HG03060 (cell line): ENCODE measurements around the gene CCL25.
A peak's percentile ranks its signal among the peaks of the same experiment; 100 is the strongest.

Experiments used
- ATAC-seq: cut with Tn5 transposase; IDR thresholded peaks from one replicate; pipeline ENCODE4 v1.9.1; 2021; ENCODE audit warnings: low read depth, moderate number of reproducible peaks; ENCODE audit not compliant: unreplicated experiment

CCL25 gene

DNA sequence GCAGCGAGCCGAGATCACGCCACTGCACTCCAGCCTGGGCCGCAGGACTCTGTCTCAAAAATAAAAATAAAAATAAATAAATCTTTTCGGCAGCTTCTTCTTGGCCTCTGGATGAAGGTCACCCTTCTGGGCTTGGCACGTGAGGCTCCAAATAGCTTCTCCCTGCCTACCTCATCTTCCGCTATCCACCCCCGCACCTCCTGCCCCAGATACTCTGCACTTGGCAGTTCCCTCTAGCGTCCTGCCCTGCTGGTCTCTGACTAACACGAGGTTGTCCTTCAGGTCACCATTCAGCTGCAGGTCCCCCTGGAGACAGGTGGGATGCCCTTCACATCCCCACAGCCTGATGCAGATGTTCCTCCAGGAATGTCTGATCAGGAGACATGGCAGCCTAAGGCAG is 8.5 kb upstream of the CCL25 start:
- ATAC-seq: no peak

DNA sequence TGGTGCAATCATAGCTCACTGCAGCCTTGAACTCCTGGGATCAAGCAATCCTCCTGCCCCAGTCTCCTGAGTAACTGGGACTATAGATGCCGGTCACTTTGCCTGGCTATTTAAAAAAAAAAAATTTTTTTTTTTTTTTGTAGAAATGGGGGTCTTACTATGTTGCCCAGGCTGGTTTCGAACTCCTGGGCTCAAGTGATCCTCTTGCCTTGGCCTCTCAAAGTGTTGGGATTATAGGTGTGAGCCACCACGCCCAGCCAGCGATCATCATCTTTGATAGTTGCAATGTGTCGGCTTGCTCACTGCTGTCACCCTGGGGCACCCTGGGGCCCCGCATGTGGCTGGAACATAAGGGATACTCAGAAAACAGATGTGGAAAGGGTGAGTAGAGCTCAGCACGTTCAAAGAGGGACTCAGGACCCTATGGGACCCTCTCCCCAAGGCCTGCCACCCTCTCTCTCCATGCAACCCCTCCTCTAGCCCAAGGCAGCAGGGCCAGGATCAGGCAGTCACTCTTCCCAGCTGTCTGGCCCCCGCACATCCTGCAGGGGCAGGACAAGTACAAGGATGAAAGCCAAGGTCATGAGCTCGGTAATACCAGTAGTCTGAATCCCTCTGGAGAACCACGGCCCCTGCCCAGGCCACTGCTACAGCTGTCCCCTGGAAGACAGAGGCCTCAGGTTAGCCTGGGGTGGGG is 6.5 kb upstream of the CCL25 start:
- no peak for ATAC-seq

DNA sequence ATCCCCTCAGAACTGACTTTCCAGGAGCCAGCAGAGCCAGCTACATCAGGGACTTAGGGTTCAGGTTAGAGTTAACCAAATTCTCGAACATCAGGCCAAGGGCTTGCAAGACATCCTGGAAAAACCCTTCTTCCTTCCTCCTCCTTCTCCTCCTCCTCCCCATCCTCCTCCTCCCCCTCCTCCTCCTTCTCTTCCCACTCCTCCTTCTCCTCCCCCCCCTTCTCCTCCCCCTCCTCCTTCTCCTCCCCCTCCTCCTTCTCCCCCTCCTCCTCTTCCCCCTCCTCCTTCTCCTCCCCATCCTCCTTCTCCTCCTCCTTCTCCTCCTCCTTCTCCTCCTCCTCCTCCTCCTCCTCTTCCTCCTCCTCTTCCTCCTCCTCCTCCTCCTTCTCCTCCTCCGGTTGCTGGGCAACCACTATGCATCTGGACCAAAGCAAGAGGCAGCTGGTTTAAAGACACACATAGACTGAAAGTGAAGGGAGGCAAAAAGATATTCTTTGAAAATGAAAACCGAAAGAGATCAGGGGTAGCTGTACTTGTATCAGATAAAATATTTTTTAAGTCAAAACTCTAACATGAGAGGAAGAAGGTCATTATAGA is 5.9 kb upstream of the CCL25 start:
- ATAC-seq: no peak

DNA sequence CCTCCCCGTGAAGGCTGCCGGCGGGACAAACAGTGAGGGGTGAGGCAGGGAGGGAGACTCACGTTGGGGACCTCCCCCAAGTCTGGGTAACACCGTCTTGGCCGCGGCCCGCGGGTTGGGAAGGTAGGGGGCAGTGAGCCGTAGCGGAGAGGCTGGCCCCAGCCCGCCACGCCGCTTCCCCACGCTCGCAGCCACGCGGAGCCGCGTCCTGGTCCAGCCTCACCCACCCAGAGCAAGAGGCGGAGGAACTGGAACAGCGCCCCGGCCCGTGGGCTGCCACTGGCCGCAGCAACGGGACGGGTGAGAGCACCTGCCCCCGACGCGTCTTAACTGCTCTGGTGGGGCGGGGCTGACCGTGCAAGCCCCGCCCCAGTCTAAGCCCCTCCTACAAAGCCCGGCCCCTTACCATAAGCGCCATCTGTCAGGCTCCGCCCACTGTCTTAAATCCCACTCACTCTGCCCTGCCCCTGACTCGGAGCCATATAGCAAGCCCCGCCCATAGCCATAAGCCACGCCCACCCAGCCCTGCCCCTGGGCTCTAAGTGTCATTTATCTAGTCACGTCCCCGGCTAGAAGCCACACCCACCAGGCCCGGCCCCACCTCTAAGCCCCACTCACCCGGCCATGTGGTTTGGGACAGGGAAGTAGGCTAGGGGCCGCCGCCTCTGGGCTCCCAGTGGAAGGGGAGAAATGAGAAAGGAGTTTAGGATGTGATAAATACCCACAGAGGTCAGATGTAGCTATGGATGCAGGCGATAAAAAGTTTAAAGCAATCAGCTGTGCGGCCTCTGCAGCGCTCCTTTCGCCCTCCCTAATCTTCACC is 2.1 kb upstream of the CCL25 start:
- ATAC-seq: peak; percentile 53

DNA sequence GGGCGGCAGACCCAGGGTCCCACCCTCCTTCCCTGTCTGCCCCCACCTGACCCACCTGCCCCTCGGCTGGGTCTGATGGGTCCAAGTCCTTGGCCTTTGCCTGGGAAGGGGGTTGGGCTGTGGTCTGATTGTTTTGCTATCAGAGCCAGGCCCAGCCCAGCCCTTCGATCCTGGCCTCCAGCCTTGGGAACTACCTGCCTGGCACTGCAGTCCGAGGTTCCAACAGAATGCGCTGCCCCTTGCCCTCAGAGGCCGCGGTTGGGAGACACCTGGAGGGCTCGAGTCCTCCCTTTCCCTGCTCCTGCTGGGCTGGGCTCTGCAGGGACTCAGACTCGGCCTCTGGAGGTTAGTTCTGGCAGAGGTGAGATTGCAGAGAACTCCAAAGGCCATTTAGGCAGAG is 1.6 kb downstream of the CCL25 start:
- ATAC-seq: no peak

DNA sequence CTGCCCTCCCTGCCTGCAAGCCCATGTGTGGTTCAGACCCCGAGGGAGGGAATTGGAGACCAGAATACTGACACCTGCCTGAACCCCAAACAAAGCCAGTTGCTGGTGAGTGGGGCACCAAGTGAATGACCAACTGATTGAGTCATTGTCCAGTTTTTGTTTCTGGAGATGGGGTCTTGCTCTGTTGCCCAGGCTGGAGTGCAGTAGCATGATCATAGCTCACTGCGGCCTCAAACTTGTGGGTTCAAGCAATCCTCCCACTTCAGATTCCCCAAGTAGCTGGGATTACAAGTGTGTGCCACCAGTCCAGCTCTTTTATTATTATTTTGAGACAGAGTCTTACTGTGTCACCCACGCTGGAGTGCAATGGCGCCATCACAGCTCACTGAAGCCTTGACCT is 4.0 kb downstream of the CCL25 start:
- ATAC-seq: no peak

DNA sequence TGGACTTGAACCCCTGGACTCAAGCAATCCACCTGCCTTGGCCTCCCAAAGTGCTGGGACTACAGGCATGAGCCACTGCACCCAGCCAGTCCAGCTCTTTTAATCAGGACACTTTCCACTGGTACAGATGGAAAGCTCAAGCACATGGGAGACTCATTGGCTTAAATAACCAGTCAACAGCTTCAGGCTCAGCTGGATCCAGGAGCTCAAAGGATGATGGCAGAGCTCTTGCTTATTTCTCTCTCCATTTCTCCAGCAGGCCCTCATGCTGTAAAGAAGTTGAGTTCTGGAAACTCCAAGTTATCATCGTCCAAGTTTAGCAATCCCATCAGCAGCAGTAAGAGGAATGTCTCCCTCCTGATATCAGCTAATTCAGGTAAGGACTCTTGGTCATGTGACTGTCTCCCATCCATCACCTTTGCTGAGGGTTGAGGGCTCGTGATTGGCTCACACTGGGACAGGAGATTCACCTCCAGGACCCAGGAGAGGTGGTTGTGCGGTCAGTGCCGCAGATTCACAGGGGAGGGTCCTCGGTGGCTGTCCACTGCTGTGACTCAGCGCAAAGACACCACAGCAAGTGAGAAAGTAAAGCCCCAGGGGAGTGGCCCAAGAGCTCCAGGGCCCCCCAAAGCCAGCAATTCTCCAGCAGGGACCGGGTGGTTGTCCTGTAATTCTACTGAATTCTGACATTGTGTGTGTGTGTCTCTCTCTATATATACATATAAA is 5.1 kb downstream of the CCL25 start:
- no peak for ATAC-seq

DNA sequence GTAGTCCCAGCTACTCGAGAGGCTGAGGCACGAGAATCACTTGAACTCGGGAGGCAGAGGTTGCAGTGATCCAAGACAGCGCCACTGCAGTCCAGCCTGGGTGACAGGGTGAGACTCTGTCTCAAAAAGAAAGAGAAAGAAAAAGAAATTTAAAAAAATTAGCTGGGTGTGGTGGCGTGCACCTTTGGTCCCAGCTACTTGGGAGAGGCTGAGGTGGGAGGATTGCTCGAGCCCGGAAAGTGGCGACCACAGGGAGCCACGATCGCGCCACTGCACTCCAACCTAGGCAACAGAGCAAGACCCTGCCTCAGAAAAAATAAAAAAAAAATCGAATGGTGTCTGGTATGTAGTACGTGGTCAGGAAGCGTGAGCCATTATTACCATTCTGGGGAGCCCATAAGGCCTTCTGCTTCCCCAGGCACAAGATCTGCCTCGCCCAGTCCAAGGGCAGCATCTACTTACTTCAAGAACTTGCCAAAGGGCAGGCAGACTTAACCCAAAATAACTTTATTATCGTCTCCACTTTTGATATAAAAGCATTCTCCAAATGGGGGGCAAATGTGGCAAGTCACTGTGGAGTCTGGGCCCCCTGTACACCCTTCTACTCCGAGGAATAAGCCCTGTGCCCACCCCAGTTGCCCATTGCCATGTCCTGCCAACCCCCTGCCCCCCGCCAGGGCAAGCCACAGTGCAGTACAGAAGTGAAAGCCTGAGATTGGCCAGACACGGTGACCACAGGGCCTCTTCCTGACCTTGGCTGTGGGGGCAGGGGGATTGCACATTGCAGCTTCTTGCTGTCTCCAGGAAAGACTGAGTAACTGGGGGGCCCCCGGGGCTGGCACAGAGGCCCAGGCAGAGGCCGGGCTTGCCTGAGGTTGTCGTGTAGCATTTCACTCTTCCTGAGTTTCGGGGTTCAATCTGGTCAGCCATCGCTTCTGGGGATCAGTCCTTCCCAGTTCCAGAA is 12.6 kb downstream of the CCL25 start:
- ATAC-seq: no peak

DNA sequence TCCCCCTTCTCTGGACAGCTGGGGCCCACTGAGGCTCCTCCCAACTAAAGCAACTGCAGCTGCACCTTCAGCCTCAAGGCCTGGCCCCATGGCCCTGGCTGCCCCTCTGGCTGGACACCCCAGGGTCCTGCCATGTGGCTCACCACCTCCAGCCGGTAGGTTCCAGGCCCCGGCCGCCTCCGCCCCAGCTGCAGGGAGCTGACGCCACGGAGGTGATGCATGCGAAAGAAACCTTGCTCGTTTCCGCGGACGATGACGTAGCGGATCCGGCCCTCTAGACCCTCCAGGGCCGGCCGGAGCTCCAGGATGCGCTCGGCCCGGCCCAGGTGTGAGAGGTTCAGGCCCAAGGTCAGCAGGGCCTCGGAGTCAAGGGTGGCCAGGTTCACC is 13.3 kb downstream of the CCL25 start:
- ATAC-seq: no peak

DNA sequence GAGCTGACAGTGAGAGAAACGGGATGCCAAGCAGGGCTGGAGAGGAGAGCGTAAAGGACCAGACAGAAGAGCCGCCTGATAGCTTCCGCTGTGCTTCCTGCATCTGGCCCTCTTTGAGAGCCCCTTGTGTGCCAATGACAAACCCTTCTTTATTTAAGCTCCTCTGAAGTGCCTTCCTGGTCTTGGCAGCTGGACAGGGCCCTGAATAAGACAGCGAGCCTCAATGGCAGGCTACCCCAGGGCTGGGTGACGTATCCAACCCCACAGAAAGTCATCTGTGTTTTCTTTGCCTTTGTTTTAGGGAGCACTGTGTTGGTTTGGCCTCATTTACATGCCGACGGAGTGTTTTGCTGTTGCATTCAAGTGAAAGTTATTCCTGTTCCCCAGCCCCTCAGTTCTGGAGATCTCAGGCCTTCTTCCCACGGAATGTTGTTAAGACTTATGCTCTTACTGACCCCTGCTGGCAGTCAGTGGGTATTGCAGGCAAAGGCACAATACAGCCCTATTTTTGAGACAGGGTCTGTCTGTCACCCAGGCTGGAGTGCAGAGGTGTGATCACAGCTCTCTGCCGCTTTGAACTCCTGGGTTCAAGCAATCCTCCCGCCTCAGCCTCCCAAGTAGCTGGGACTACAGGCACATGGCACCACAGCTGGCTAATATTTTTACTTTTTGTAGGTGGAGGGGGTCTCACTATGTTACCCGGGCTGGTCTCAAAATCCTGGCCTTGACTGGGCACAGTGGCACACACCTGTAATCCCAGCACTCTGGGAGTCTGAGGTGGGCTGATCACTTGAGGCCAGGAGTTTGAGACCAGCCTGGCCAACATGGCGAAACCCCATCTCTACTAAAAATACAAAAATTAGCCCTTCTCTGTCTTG is 16.8 kb downstream of the CCL25 start:
- ATAC-seq: no peak

DNA sequence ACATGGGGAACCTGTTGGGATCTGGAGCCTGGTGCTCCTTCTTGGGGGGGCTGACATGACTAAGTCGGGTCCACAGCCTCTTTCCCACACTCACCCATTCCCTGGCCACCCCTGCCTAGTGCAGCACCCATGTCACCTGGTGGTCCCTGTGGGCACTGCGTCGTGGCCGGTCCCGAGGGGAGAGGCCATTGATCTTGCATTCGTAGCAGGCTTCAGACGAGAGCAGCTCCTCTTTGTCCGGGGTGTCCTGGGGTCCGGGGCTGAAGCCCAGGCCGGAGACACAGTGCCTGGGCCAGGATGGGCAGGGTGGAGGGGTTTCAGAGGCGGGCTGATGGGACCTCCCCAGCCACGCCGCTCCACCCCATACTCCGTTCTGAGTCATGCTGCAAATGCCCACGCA is 19.4 kb downstream of the CCL25 start:
- ATAC-seq: no peak

DNA sequence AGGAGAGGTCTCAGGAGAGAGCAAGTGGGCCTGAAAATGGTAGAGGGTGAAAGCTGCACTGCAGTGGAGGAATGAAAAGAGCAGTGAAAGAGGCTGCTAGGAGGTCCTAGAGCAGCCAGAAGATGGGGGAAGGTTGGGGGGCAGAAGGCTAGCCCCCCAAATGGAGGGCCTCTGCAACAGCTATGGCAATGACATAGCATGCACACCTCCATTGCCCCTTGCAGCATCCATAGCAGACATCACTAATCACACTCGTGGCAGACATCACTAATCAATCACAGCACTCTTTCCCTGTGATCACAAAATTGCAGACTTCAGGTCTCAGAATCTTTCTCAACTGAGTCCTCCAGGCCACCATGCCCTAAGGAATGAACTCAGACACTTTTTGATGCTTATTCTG is 21.9 kb downstream of the CCL25 start:
- no peak for ATAC-seq

DNA sequence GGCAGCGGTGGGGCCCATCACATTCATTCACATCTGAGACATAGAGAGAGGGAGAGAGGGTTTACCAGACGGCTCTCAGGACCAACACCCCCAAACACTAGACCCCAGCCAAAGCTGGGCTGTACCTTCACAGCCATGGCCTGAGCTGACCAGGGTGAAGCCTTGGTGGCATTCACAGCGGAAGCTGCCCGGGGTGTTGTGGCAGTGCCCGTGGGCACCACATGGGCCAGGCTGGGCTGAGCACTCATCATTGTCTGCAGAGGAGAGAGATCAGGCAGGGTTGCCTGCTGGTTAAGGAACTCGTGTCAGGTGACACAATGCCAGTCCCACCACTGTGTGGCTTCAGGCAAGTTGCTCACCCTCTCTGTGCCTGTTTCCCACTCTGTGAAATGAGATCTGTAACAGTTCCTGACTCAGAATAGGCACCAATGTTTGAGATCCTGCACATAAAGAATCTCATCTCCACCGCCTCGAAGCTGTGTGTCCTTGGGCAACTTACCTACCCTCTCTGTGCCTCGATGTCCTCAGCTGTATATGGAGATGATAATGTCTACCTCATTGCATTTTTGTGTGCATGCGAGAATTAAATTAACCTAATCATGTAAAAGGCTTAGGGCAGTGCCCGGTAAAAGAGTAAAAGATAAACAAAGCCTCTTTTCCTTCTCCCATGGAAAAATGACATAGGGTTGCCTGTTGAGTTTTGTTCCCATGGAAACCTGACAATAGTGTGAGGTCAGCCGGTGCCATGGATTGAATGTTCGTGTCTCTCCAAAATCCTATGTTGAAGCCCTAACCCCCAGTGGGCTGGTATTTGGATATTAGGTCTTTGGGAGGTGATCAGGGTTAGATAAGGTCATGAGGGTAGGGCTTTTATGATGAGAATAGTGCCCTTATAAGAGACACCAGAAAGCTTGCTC is 22.9 kb downstream of the CCL25 start:
- ATAC-seq: no peak

DNA sequence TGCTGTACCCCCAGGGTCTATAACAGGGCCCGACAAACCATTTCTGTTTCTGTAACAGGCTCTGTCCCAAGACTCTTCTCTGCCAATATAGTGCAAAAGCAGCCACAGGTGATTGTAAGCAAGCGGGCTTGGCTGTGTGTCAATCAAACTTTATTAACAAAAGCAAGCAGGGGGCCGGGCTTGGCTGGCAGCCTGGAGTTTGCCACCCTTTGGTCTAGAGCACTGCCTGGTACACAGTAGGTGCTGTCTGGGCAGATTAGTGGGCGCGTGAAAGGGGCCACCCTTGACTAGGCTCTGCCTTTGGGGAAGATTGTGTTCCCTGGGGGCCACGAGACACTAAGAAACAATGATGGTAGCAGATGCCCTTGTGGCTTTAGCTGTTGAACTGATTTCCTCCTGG is 27.4 kb downstream of the CCL25 start:
- ATAC-seq: no peak

DNA sequence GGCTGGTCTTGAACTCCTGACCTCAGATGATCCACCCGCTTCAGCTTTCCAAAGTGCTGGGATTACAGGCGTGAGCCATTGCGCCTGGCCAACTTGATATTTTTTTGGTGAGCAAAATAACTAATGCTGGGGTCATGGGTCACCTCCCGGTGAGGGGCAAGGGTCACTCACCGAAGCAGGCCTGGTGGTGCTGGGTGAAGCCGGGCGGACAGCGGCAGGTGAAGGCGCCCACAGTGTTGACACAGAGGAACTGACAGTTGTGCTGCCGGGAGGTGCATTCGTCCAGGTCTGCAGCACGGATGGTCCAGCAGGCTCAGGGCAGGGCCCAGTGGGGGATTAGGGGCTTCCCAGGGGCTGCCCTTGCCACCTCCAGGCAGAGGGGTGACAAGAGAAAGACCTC is 28.3 kb downstream of the CCL25 start:
- no peak for ATAC-seq

DNA sequence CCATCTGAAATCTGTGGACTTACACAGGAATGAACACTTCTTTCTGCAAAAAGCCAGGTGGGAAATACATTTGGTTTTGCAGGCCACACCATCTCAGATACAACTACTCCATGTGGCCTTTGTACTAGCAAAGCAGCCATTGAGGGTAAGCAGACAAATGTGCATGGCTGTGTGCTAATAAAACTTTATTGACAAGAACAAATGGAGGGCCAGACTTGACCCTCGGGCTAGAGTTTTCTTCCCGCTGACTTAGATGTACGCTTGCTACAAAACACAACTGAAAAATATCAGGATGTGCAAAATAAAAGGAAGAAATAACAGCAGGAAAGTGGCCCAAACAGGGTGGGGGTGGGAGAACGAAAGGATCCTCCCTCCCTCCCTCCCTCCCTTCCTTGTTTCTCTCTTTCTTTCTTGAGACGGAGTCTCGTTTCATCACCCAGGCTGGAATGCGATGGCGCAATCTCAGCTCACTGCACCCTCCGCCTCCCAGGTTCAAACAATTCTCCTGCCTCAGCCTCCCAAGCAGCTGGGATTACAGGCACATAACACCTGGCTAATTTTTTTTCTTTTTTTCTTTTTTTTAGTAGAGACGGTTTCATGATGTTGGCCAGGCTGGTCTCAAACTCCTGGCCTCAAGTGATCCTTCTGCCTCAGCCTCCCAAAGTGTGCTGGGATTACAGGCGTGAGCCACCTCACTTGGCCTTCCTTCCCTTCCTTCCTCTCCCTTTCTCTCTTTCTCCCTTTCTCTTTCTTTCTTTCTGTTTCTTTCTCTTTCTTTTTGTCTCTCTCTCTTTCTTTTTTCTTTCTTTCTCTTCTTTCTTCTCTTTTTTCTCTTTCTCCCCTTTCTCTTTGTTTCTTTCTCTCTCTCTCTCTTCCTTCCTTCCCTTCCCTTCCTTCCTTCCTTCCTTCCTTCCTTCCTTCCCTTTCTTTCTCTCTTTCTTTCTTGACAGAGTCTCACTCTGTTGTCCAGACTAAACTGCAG is 29.3 kb downstream of the CCL25 start:
- ATAC-seq: no peak

DNA sequence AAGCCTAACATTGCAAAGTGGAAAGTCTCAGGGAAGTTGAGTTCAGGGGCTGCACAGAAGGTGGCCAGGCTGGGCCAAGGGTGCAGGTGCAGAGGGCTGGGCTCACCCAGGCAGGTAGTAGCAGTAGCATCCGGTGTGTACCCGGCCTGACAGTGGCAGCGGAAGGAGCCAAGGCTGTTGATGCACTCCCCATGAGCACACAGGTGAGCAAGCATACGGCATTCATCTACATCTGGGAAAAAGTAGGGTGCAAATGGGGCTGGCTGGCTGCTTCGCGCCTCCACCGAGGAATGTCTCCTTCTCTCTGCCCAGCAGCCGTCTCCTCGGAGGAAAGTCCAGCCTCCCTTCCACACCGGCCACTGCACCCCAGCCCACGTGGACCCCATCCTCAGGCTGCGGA is 30.6 kb downstream of the CCL25 start:
- ATAC-seq: no peak
